Muscle layer of colon (tissue), 2 donors: ENCODE data around the gene NAGPA.

Experiments used
- H3K27ac ChIP-seq: one replicate; pipeline ENCODE4 v1.7.0; 2013; ENCODE audit warnings: low read depth, mild to moderate bottlenecking, low read length, moderate library complexity
- H3K27me3 ChIP-seq, 2 donors: one replicate each; pipeline ENCODE4 v1.7.0; 2013; ENCODE audit warnings: low read length in 2 of 2, mild to moderate bottlenecking in 2 of 2; ENCODE audit not compliant: insufficient read depth in 2 of 2, control insufficient read depth in 1 of 2
- H3K36me3 ChIP-seq: one replicate; pipeline ENCODE4 v1.7.0; 2013; ENCODE audit warnings: mild to moderate bottlenecking, low read length; ENCODE audit not compliant: insufficient read depth
- H3K4me1 ChIP-seq: one replicate; pipeline ENCODE4 v1.7.0; 2013; ENCODE audit warnings: mild to moderate bottlenecking, low read length; ENCODE audit not compliant: insufficient read depth
- H3K4me3 ChIP-seq, 2 donors: one replicate each; pipeline ENCODE4 v1.7.0; 2013; ENCODE audit warnings: low read length in 2 of 2, low read depth in 1 of 2, mild to moderate bottlenecking in 1 of 2, moderate library complexity in 1 of 2
- H3K9ac ChIP-seq: one replicate; pipeline ENCODE4 v1.7.0; 2013; ENCODE audit warnings: low read length
- H3K9me3 ChIP-seq: one replicate; pipeline ENCODE4 v1.7.0; 2013; ENCODE audit warnings: mild to moderate bottlenecking, low read length
- donor health status: abdominal sarcoma.
- donor health status: Adenocarcinoma of cecum.

Gene NAGPA

DNA sequence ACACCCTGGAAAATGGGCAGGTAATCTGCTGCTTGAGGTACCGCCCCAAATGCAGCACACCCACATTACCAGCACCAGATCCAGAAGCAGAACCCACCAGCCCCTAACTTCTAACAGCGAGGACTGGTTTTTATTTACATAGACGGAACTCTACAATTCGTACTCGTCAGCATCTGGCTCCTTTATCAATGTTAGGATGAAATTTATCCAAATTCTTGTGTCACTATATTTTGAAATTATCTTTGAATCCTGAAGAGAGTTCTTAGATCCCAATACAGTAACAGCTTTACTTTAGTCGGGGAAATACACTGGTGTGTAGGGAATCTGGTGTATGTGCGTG, 37.6 kb upstream of the NAGPA start:
- Histone ChIP-seq H3K4me3 (peak overlapping the region; percentile 83 to 90), H3K9ac (no peak overlapping the region), H3K27ac (peak overlapping the region; percentile 81)

DNA sequence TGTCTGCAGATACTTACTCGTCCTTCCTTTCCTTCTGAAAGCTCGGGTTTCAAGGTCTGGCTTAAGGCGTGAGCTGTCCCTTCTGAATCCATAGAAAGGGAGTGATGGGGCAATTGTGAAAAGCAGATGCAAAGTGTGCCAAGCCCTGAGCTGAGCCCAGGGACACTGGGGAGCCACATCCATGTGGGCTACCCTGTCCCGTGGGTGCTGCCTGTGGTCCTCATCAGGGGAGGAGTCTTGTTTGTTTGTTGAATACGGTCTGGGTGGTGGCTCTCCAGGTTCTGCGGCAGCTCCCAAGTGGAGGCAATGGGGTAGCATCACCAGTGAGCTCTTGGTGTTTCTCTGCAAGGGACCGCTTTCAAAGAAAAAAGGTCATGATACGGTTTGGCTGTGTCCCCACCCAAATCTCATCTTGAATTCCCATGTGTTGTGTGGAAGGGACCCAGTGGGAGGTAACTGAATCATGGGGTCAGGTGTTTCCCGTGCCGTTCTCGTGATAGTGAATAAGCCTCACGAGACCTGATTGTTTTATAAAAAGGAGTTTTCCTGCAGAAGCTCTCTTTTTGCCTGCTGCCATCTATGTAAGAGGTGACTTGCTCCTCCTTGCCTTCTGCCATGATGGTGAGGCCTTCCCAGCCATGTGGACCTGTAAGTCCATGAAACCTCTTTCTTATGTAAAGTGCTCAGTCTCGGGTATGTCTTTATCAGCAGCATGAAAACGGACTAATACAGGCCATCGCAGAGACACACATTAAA, 36.9 kb upstream of the NAGPA start:
- H3K9ac ChIP-seq, result no peak overlapping the region
- H3K9me3 ChIP-seq, result no peaks in the 10 kb centered on the region
- no peak overlapping the region for H3K27ac ChIP-seq
- no peaks in the 10 kb centered on the region for H3K27me3 ChIP-seq
- no peak overlapping the region for H3K4me3 ChIP-seq
- peaks cover 19% of the 10 kb centered on the region for H3K4me1 ChIP-seq
- peaks cover 11% of the 10 kb centered on the region for H3K36me3 ChIP-seq

More for the DNA sequence above, 37.6 kb upstream of the NAGPA start:
- peaks cover 19% of the 10 kb centered on the region for H3K4me1 ChIP-seq
- H3K9me3 ChIP-seq, result no peaks in the 10 kb centered on the region
- peaks cover 18% of the 10 kb centered on the region for H3K36me3 ChIP-seq
- H3K27me3 ChIP-seq, result no peaks in the 10 kb centered on the region

DNA sequence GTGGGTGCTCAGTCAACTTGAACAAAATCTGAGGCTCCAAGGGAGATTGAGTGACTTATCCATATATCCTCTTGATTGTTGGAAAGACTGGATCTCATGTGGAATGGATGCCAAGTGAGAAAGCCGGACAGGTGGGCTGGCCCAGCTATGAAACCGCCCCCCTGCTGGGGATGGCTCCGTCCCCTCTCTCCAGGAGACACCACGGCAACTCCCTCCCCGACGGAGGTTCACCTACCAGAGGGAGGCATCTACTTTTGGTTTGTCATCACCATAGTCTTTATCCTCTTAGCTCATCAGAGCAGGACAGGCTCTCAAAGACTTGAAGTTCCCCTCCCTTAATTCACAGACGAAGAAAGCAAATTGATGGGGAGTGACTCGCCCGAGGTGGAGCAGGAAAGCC, 36.1 kb upstream of the NAGPA start:
- no peak overlapping the region for H3K9ac ChIP-seq
- H3K36me3 ChIP-seq, result peaks cover 4% of the 10 kb centered on the region
- H3K4me3 ChIP-seq, result no peak overlapping the region
- no peaks in the 10 kb centered on the region for H3K9me3 ChIP-seq
- H3K27ac ChIP-seq, result no peak overlapping the region
- H3K4me1 ChIP-seq, result peaks cover 19% of the 10 kb centered on the region
- no peaks in the 10 kb centered on the region for H3K27me3 ChIP-seq

DNA sequence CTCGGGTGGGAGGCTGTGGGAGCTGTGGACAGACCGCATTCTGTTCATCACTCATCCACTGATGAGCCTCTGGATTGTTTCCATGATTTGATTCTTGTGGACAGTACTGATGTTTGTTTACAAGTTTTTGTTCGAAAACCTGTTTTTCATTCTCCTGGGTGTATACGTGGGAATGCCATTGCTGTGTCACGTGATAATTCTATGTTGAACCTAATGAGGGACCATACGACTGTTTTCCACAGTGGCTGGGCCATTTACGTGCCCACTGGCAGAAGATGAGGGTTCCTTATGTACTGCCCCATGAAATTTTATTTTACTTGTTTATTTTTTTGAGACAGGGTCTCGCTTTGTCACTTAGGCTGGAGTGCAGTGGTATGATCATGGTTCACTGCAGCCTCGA, 35.3 kb upstream of the NAGPA start:
- H3K36me3 ChIP-seq, result no peaks in the 10 kb centered on the region
- H3K4me1 ChIP-seq, result peaks cover 19% of the 10 kb centered on the region
- H3K27ac ChIP-seq, result no peak overlapping the region
- no peak overlapping the region for H3K9ac ChIP-seq
- H3K4me3 ChIP-seq, result no peak overlapping the region
- H3K9me3 ChIP-seq, result no peaks in the 10 kb centered on the region
- no peaks in the 10 kb centered on the region for H3K27me3 ChIP-seq

DNA sequence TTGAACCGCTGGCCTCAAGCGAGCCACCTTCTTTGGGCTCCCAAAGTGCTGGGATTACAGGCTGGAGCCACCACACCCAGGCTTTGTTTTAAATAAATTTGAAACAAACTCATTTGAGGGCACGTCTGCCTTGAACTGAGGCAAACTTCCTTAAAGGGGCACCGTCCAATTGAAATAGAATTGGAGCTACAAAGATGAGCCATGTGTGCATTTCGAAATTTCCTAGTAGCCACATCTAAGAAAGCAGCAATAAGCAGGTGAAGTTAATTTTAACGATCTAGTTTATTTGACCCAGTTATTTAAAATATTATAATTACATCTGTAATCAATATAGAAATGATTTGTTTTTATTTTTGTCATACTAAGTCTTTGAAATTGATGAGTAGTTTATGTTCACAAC, 32.8 kb upstream of the NAGPA start:
- no peaks in the 10 kb centered on the region for H3K9me3 ChIP-seq
- no peaks in the 10 kb centered on the region for H3K36me3 ChIP-seq
- no peak overlapping the region for H3K27ac ChIP-seq
- H3K27me3 ChIP-seq, result no peaks in the 10 kb centered on the region
- no peak overlapping the region for H3K9ac ChIP-seq
- no peak overlapping the region for H3K4me3 ChIP-seq
- H3K4me1 ChIP-seq, result peaks cover 7% of the 10 kb centered on the region

DNA sequence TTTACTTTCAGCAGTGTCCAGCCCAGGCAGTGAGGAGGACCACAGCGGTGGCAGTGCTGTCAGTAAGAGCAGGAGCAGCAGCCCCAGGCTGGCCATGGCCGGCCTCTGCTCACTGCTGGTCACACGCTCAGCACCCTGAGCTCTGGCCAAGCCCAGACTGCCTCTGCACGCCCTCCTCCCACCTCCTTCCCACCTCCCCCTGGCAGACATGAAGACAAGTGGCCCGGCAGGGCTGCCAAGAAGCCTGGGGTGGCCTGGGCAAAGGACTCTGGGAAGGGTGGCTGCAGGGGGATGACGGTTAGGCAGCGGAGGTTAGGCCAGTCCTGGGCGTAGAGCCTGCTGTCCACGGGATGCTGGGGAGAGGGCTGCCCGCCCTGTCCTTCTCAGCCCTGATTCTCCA, 32.1 kb upstream of the NAGPA start, which contains the start of gene C16orf89:
Gene C16orf89, minus strand, starts transcription at position 144 of the 400 bp plus-strand sequence. Its CDS starts 48 bp downstream, at position 96.
- Histone ChIP-seq H3K4me1 (no peaks in the 10 kb centered on the region), H3K36me3 (no peaks in the 10 kb centered on the region), H3K27ac (no peak within 1 kb of the TSS), H3K9me3 (no peaks in the 10 kb centered on the region), H3K4me3 (no peak within 1 kb of the TSS), H3K9ac (no peak within 1 kb of the TSS), H3K27me3 (no peaks in the 10 kb centered on the region)

DNA sequence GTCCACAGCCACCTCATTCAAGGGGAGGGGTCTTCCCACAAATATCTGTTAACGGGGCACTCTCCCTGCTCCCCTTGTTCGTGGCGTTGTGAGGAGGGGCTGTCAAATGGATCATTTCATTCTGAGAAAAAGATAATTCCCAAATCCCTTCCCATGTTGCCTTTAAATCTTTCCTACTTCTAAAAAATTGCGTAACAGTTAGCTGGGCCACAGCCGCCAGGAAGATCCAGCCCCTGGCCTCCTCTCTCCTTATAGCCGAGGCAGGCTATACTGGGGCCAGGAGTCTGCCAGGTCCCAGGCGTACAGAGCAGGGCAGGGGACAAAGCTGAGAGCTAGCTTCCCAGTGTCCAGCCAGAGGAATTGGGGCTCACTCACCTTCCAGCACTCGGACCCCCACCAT, 31.6 kb upstream of the NAGPA start:
- H3K27ac ChIP-seq, result no peak overlapping the region
- no peaks in the 10 kb centered on the region for H3K27me3 ChIP-seq
- H3K9ac ChIP-seq, result no peak overlapping the region
- H3K4me3 ChIP-seq, result no peak overlapping the region
- H3K9me3 ChIP-seq, result no peaks in the 10 kb centered on the region
- H3K36me3 ChIP-seq, result no peaks in the 10 kb centered on the region
- H3K4me1 ChIP-seq, result no peaks in the 10 kb centered on the region

DNA sequence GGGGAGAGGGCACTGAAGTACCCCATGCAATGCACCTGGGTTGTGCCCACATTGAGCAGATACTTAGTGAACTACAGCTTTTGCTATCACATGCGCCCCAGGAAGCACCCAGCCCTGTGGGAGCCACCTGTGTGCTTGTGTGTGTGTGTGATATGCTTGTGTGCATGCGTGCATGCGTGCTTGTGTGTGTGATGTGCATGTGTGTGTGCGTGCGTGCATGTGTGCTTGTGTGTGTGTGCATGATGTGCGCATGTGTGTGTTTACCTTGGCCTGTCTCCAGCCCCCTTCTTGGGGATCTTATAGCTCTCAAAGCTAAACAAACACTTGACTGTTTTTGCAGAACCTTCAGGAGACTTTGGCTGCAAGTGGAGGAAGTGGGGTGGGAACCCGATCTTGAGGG, 31.2 kb upstream of the NAGPA start:
- Histone ChIP-seq H3K9ac (no peak overlapping the region), H3K4me3 (no peak overlapping the region)

DNA sequence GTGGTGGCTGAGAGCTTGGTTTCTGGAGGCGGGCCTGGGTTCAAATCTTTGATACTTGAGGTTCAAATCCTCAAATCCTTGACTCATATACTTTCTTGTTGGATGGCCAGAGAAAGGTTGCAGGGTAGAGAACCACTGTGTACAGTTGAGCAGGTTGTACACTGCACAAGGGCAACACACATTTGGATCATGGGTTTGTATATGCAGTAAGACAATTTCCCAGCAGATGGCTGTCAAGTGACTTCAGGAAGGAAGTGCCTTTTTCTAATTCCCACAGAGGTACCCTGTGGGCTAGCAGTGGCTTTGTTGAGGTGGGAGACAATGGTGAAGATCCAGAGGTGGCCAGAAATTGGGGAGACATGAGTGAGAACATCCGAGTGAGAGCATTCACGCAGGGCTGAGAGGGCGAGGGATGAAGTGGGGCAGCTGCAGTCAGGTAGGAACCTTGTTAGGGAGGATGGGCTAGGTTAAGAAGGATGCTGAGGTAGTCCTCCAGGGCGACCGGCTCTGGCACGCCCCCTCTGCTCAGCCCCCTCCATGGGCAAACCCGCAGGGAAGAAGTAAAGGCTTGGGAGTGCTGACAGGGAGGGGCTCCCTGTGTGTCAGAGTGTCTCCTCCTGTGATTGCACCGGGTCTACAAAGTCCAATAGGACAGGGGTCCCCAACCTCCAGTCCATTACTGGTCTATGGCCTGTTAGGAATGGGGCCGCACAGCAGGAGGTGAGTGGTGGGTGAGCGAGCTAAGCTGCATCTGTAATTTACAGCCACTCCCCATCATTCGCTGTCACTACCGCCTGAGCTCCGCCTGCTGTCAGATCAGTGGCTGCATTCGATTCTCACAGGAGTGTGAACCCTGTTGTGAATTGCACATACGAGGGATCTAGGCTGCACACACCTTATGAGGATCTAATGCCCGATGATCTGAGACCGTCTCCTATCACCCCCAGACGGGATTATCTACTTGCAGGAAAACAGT, 29.3 kb upstream of the NAGPA start:
- H3K27me3 ChIP-seq, result no peaks in the 10 kb centered on the region
- no peaks in the 10 kb centered on the region for H3K4me1 ChIP-seq
- H3K36me3 ChIP-seq, result no peaks in the 10 kb centered on the region
- no peak overlapping the region for H3K27ac ChIP-seq
- H3K9me3 ChIP-seq, result no peaks in the 10 kb centered on the region
- H3K4me3 ChIP-seq, result no peak overlapping the region
- H3K9ac ChIP-seq, result no peak overlapping the region

More for the DNA sequence above, 31.2 kb upstream of the NAGPA start:
- Histone ChIP-seq H3K27ac (no peak overlapping the region), H3K36me3 (no peaks in the 10 kb centered on the region), H3K4me1 (no peaks in the 10 kb centered on the region), H3K9me3 (no peaks in the 10 kb centered on the region), H3K27me3 (no peaks in the 10 kb centered on the region)

DNA sequence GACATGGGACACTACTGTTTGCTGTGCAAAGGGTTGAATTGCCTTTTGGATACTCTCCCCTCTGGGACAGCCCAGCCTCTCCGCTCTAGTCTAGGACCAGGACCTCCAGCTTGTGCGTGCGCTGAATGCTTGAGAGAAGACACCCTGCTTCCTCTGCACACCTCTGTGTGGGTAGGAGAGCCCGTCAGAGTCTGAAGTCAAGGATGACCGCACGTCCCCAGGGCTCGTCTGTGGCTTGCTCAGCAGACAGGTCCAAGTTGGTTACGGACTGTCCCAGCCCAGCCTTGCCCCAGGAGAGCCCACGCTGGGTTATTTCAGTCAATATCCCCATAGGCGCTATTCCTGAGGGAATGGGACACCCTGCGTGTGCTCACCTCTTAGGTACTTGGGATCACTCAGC, 28.3 kb upstream of the NAGPA start:
- Histone ChIP-seq H3K4me1 (no peaks in the 10 kb centered on the region), H3K27ac (no peak overlapping the region), H3K4me3 (no peak overlapping the region), H3K36me3 (no peaks in the 10 kb centered on the region), H3K9ac (no peak overlapping the region), H3K27me3 (no peaks in the 10 kb centered on the region), H3K9me3 (no peaks in the 10 kb centered on the region)

DNA sequence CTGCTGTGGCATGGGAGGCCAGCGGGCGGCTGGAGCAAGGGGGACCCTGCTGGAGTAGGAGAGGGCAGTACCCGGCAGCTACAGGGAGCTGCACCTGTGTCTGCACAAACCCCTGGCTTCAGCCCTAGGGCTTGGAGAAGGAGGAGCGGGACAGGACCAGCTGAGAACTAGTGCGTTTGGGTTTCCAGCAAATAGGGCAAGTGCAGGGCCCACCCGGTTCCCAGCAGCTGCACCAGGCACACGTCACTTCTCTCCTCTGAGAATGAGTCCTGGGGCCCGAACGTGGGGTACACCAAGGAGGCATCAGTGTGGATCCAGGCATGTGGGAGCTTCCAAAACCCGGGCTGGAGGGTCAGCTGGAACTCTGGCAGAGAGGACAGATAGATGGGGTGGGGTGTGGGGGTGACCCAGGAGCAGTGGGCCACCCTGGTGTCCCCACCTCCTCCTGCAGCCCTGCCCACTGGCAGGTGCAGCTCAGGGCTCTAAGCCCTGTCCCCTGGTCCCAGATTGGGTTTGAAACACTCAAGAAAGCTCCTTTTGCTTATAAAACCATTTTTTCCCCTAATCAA, 26.4 kb upstream of the NAGPA start:
- Histone ChIP-seq H3K27ac (no peak overlapping the region), H3K27me3 (no peaks in the 10 kb centered on the region), H3K9me3 (no peaks in the 10 kb centered on the region), H3K9ac (no peak overlapping the region), H3K4me3 (no peak overlapping the region), H3K4me1 (no peaks in the 10 kb centered on the region), H3K36me3 (no peaks in the 10 kb centered on the region)
